Cardiac muscle cell (in vitro differentiated cells and primary cell): ENCODE data around the gene SLC6A3. TPM values are rescaled to one million over a fixed set of nuclear protein-coding genes. Genes with fewer than 3 reads are reported as not detected.
"Not testable (repeated sequence)": the region's sequence is repeated elsewhere in the genome, so short reads cannot be mapped to it uniquely, and the experiment has no call there.

ENCODE experiments used
- DNase-seq, 2 donors: peaks; one replicate each; pipeline versions ENCODE4 v3.0.0 to v3.0.0-alpha.2; 2010 to 2017; ENCODE audit warnings: low read depth in 1 of 2, low spot score in 1 of 2
- H3K27ac ChIP-seq: fragments of 200-600 bp; sonication (generic); 2 replicates; pipeline ENCODE4 v1.5.1; 2016
- H3K27me3 ChIP-seq: fragments of 200-600 bp; sonication (generic); 2 replicates; pipeline ENCODE4 v1.6.0; 2016; ENCODE audit warnings: control low read depth
- H3K36me3 ChIP-seq: fragments of 200-600 bp; sonication (generic); 2 replicates; pipeline ENCODE4 v1.5.1; 2016; ENCODE audit warnings: control low read depth
- H3K4me1 ChIP-seq: fragments of 200-600 bp; sonication (generic); 2 replicates; pipeline ENCODE4 v1.8.1; 2017; ENCODE audit warnings: low read depth, mild to moderate bottlenecking, mixed run types
- H3K4me3 ChIP-seq: fragments of 200-600 bp; sonication (generic); 2 replicates; pipeline ENCODE4 v1.5.1; 2016; ENCODE audit warnings: mild to moderate bottlenecking
- H3K9me3 ChIP-seq: fragments of 200-600 bp; sonication (generic); 2 replicates; pipeline ENCODE4 v1.5.1; 2017; ENCODE audit warnings: low read depth, mild to moderate bottlenecking, control low read depth
- polyA plus RNA-seq: library from polyadenylated mRNA; unstranded; fragments of >200 nt; fragmentation: Nextera tagmentation; extraction: Ambion mirVana; gene quantifications from 2 replicates; pipeline ENCODE4 v1.2.1, GENCODE V29; 2016
- total RNA-seq: library from RNA; depleted of rRNA; stranded (reverse); fragments of >200 nt; gene quantifications from 2 replicates; pipeline ENCODE4 v1.2.3, GENCODE V29; 2016
- TF ChIP-seq, protein P1 (sequence below): IDR thresholded peaks from 2 replicates; pipeline ENCODE4 v1.5.1; 2012; ENCODE audit warnings: low read depth, mild to moderate bottlenecking, low read length

SLC6A3 gene
- total and polyA plus RNA-seq, 2 experiments from 2014 or later: not detected

DNA sequence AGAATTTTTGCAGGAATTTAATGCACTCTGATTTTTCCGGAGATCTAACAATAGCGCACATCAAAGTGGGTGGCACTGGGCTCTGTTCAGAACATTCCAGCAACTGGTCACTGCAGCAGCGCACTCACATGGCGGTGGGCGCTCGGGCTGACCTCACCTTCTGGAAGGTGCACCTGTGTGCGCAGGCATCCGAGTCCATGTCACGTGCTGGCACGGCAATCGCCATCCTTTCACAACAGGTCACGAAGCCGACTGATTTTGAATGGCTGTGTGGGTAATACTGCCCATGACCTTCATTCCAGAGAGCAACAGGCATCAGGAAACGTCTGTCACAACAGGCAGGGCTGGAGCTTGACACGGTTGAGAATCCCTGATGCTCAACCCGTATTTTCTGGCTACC is 81.7 kb downstream of the SLC6A3 start:
- Histone ChIP-seq H3K4me3 (no peak overlapping the region), H3K27ac (no peak overlapping the region), H3K9me3 (no peaks in the 10 kb centered on the region), H3K27me3 (peaks cover 43% of the 10 kb centered on the region), H3K36me3 (no peaks in the 10 kb centered on the region), H3K4me1 (no peaks in the 10 kb centered on the region)
- TF ChIP-seq, protein P1, sequence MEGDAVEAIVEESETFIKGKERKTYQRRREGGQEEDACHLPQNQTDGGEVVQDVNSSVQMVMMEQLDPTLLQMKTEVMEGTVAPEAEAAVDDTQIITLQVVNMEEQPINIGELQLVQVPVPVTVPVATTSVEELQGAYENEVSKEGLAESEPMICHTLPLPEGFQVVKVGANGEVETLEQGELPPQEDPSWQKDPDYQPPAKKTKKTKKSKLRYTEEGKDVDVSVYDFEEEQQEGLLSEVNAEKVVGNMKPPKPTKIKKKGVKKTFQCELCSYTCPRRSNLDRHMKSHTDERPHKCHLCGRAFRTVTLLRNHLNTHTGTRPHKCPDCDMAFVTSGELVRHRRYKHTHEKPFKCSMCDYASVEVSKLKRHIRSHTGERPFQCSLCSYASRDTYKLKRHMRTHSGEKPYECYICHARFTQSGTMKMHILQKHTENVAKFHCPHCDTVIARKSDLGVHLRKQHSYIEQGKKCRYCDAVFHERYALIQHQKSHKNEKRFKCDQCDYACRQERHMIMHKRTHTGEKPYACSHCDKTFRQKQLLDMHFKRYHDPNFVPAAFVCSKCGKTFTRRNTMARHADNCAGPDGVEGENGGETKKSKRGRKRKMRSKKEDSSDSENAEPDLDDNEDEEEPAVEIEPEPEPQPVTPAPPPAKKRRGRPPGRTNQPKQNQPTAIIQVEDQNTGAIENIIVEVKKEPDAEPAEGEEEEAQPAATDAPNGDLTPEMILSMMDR: no peak
- no peak for DNase-seq

DNA sequence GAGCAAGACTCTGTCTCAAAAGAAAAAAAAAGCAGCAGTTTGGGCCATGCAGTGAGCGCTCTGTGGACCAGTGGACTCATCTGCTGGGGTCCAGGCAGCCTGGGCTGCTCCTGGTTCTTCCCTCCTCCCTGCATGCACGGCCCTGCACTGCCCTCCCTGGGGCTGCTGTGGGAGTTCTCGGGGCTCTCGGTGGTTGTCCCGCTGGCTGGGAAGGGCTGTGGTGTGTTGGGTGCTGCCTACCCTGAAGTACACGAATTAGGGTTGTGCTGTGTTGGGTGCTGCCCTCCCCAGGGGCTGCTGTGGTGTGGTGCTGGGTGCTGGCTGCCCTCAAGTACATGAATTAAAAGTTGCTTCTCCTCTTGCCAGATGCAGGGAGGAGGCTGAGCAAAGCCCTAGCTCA is 82.1 kb downstream of the SLC6A3 start:
- Histone ChIP-seq H3K9me3 (no peaks in the 10 kb centered on the region), H3K4me3 (no peak overlapping the region), H3K27me3 (peaks cover 43% of the 10 kb centered on the region), H3K4me1 (no peaks in the 10 kb centered on the region), H3K27ac (no peak overlapping the region), H3K36me3 (no peaks in the 10 kb centered on the region)
- TF ChIP-seq, protein P1: no peak
- no peak for DNase-seq

DNA sequence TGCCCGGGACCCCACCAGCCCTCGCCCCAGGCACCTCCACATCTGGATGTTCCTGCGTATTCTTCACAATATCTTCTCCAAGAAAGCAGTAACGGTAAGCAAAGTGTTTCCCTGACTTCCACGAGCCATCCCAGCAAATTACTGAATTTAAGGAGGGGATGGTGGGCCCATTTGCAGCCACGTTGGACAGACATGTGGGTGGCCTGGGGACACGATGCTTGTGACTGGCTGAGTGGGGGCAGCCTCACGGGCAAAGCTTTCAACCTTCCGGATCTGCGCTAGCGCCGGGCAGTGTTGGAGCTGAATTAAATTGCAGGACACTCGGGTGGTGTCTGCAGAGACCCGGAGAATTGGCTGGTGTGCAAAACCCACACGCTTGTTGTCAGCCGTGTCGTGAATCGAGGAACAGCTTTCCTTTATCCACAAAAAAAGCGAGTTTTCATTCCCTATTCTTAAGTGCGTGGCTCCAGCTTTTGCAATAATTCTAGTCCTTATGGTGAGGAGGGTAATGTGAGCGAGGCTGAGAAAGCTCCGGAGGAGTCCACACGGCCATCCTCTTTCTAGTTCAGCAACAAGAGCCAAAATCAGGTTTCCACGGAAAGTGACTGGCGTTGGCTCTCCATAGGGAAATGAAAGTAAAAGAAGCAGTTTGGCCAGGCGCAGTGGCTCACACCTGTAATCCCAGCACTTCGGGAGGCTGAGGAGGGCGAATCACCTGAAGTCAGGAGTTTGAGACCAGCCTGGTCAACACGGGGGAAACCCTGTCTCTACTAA is 82.8 kb downstream of the SLC6A3 start:
- TF ChIP-seq, protein P1: no peak
- Histone ChIP-seq H3K4me3 (no peak overlapping the region), H3K27ac (no peak overlapping the region), H3K27me3 (peaks cover 43% of the 10 kb centered on the region), H3K4me1 (no peaks in the 10 kb centered on the region), H3K9me3 (no peaks in the 10 kb centered on the region), H3K36me3 (no peaks in the 10 kb centered on the region)
- no peak for DNase-seq

DNA sequence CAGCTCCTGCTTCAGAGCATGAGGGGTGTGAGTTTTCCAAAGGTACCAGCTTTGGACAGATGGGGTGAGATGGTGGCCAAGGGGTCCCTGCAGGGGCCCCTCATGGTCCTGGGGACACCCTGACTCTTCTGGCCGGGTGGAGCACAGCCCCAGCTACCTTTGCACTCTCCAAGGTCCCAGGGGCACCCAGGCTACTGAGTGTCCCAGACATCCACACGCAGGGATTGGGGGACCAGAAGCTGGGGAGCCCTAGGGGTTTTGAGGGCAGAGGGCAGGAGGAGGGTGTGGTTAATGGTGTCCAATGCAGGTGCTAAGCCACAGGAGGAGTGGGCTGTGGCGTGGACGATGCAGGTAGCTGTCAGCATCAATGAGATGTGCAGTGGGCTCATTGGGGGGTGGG is 84.4 kb downstream of the SLC6A3 start:
- Histone ChIP-seq H3K27me3 (peaks cover 33% of the 10 kb centered on the region), H3K27ac (no peak overlapping the region), H3K4me1 (no peaks in the 10 kb centered on the region), H3K4me3 (no peak overlapping the region), H3K9me3 (no peaks in the 10 kb centered on the region), H3K36me3 (no peaks in the 10 kb centered on the region)
- TF ChIP-seq, protein P1: no peak
- no peak for DNase-seq

DNA sequence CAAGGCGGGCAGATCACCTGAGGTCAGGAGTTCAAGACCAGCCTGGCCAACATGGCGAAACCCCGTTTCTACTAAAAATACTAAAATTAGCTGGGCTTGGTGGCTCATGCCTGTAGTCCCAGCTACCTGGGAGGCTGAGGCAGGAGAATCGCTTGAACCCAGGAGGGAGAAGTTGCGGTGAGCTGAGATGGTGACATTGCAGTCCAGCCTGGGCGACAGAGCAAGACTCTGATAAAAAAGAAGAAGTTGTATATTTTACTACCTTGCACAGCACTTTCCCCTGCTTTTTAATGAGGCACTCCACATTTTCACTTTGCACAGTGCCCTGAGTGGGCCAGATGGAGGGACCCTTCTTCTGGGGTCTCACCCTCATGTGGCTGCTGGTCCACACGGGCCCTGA is 84.9 kb downstream of the SLC6A3 start:
- not testable (repeated sequence) for H3K9me3 ChIP-seq, H3K4me1 ChIP-seq, H3K36me3 ChIP-seq, H3K4me3 ChIP-seq, H3K27ac ChIP-seq, DNase-seq
- peaks cover 31% of the 10 kb centered on the region for H3K27me3 ChIP-seq

DNA sequence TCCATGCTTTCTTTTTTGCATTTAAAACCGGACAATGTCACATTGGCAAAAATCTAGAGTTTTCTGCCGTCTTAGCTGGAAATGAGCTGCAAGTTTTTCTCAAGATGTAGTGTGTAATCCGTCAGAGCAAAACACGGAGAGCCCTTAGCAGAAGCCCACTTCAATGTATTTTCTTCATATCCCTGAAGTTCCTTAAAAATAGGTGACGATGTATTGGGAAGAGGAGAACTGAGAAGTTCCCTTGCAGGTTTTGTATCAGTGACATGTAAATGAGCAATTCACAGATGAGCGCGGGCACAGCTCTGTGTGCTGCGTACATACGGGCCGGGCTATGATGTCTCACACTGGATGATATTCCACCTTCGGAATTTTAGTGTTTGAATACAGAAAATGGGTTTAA is 85.5 kb downstream of the SLC6A3 start:
- peaks cover 27% of the 10 kb centered on the region for H3K27me3 ChIP-seq

More for the DNA sequence above, 85.5 kb downstream of the SLC6A3 start:
- TF ChIP-seq, protein P1: no peak
- no peak overlapping the region for H3K4me3 ChIP-seq
- no peaks in the 10 kb centered on the region for H3K36me3 ChIP-seq
- H3K27ac ChIP-seq: no peak overlapping the region
- no peaks in the 10 kb centered on the region for H3K4me1 ChIP-seq
- H3K9me3 ChIP-seq: no peaks in the 10 kb centered on the region
- no peak for DNase-seq
